GM18526 (cell line): ENCODE measurements around the gene ZRANB3.

Experiments used
- POLR2A ChIP-seq: IDR thresholded peaks from 3 replicates; pipeline ENCODE4 v1.6.1; 2011; ENCODE audit not compliant: insufficient read length; ENCODE audit errors: extremely low read depth

The ZRANB3 gene

DNA sequence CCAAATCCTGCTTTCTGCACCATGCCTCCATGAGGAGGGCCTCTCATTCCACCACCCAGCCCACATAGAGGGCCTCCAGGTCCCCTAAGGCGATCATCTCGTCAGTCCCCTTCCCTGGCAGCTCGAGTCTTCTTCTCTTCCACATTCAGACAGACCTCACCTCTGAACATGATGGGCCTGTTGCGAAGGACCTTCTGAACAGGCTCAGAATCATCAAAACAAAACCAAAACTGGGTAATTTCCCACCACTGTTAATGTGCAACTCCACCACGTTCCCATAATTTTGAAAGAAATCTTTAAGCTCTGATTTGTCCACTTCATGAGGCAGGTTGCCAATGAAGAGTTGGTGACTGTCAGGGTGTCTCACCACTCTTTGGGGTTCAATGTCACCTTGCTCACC lies 20.4 kb downstream of the ZRANB3 start:
- TF ChIP-seq POLR2A = no peak

DNA sequence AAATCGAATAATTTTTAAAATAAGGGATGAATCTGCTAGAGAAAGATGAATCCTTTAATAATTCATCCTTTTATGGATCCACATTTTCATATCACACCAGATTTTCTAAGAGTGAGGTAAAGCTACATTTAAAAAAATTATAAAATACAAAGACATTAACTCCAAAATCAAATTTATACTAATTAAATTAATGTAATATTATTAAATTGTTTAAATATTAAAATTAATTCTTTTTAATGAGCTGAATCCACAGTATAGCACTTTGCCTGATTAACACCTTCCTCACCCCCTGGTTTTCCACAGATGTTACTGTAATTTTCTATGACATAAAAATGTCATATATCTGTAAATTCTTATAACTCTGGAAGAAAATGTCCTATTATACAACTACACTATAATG lies 26.2 kb downstream of the ZRANB3 start:
- TF ChIP-seq POLR2A = no peak

DNA sequence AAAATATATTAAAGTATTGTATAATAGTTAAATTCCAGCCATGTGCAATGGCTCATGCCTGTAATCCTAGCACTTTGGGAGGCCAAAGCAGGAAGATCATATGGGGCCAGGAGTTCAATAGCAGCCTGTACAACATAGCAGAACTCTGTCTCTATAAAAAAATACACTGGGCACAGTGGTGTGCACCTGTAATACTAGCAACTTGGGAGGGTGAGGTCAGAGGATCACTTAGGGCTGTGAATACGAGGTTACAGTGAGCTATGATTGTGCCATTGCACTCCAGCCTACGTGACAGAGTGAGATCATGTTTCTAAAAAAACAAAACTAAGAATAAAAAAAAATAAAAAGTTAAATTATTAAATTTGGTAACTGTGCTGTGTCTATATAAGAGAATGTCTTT lies 36.1 kb downstream of the ZRANB3 start:
- TF ChIP-seq POLR2A = no peak

DNA sequence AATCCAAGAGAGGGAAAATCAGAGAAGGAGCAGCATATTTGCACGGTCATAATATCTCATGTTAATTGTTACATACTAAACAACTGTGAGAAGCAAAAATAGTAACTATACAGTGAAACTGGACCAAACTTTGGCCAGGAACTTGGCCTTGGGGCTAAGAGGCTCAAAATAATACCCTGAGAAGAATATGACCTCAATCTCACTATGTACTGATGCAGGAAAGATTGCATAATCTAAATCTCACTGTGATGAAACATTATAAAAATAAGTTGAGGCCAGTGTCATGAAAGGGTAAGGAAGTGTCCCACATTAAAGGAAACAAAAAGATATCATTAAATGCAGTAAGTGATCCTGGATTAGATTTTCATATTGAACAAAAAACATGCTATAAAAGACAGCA lies 36.5 kb downstream of the ZRANB3 start:
- TF ChIP-seq POLR2A = no peak

DNA sequence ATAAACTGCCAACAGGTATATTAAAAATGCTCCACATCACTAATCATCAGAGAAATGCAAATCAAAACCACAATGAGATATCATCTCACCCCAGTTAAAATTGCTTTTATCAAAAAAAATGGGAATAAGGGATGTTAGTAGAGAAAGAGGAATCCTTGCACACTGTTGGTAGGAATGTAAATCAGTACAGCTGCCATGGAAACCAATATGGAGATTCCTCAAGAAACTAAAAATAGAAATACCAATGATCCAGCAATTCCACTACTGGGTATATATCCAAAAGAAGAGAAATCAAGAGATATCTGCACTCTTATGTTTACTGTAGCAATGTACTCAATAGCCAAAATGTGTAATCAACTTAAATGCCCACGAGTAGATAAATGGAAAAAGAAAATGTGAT lies 40.6 kb downstream of the ZRANB3 start:
- TF ChIP-seq POLR2A = no peak

DNA sequence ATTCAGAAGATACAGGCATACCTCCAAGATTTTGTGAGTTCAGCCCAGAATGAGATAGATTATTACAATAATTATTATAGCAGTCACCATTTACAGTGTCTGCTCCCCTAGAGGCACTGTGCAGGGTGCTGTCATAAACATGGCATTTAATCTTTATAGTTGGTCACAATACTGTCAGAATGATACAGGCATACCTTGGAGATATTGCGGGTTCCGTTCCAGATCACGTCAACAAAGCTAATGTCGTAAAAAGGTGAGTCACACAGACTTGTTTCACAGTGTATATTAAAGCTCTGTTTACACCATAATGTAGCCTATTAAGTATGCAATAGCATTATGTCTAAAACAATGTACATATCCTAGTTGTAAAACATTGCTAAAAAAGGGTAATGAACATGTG lies 45.6 kb downstream of the ZRANB3 start:
- no peak for TF ChIP-seq POLR2A

DNA sequence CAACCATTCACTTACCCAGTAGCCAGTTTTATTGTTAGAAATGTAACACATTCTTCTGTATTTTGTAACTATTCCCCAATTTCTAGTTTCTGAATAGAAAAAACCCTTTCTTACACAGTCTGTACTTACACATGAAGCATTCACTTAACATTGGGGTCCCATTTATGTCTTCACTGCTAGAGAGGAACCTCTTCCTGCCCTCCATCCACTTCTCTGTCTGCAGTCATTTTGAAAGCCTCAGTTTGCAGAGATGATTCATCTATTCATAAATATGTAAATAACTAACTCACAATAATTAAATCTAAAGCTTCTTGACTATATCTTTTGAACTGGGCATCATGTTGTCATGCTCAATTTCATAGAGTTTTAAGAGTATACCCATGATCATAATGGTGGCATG lies 55.9 kb downstream of the ZRANB3 start:
- no peak for TF ChIP-seq POLR2A

DNA sequence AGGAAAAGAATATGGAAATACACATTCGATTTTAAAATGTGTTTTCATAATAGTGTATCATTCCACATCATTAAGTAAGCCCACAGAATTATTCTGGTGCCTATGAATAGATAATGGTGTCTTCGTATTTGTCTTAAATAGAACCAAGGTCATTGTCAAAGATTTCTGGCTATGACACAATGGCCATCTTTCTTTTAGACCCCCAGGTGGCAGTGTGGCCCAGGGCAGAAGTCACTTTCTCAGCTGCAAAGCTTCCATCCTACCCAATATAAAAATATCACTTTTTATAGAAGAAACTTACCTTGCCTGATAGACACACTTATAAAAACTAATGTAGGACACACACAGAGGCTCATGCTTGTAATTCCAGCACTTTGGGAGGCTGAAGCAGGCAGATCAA lies 57.5 kb downstream of the ZRANB3 start:
- no peak for TF ChIP-seq POLR2A

DNA sequence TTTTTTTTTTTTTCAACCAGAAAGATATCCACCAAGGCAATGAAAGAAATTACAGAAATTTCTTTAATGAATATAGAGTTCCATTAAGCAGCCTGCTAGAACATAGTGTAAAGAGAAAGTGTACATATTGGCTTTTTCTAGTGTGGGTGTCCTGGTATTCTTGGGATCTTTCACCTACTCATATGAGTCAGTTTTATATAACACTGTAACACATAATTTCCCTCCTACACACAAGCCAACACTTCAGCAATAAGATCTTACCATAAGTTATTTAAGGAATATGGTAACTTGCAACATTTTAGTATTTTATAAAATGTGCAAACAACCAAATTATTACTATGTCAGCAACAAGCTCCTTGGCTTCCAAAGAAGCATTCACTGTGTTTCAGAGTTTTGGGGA lies 59.9 kb downstream of the ZRANB3 start:
- no peak for TF ChIP-seq POLR2A

DNA sequence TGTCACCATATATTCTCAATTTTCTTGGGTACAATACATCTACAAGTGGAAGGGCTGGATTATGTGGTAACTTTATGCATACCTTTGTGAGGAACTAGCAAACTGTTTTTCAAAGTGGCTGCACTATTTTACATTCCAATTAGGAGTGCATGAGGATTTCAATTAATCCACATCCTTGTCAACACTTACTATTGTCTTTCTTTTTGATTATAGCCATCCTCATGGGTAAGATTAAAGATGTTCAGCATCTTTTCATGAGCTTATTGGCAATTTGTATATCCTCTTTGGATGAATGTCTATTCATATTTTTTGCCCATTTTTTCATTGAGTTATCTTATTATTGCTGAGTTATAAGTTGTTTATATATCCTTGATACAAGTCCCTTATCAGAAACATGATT lies 73.7 kb downstream of the ZRANB3 start:
- TF ChIP-seq POLR2A = no peak

DNA sequence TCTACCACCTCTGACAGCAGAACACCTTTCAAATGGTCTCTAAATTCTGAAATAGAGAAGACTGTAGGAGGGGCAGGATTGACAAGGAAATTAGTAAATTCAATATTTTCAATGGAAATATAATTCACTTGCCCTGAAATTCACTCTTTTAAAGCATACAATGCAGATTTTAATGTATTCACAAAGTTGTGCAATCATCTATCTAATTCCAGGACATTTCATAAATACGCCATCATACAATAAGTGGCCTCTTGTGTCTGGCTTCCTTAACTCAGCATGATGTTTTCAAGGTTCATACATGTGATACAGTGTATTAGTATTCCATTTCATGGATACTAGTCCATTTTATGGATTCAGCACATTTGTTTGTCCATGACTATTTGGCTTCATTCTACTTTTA lies 74.2 kb downstream of the ZRANB3 start:
- no peak for TF ChIP-seq POLR2A

DNA sequence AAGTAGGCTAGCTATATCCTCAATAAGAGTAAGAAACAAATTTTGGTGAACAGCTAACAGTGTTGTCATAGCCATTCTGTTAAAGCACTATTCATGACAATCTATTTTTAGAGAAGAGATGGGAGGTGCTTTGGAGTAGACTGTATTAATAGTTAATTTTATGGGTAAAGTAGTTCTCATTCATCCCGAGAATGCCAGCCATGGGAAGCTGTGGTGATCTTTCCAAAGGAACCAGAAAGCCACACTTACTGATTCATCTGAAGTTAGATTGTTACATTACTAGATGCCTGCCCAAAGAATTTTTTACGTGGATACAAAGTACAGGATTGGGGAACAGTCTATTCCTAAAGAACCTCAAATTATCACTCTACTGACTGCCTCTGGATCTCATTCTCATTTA lies 74.6 kb downstream of the ZRANB3 start:
- no peak for TF ChIP-seq POLR2A

DNA sequence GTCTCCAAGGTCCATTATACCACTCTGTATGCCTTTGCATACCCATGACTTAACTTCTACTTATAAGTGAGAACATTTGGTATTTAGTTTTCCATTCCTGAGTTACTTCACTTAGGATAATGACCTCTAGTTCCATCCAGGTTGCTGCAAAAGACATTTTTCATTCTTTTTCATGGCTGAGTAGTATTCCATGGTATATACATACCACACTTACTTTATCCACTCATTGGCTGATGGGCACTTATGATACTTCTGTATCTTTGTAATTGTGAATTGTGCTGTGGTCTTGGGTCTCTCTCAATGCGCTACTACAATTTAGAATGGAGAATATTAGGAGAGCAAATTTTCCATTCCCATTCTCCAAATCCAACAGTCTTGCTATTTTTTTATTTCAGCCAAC lies 76.4 kb downstream of the ZRANB3 start:
- TF ChIP-seq POLR2A = no peak

DNA sequence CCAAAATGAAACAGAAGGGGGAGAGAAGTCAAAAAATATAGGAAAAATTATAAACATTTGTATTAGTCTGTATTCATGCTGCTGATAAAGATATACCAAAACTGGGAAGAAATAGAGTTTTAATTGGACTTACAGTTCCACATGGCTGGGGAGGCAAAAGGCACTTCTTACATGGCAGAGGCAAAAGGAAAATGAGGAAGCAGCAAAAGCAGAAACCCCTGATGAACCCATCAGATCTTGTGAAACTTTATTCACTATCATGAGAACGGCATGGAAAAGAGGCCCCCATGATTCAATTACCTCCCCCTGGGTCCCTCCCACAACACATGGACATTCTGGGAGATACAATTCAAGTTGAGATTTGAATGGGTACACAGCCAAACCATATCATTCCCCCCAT lies 79.1 kb downstream of the ZRANB3 start:
- no peak for TF ChIP-seq POLR2A

DNA sequence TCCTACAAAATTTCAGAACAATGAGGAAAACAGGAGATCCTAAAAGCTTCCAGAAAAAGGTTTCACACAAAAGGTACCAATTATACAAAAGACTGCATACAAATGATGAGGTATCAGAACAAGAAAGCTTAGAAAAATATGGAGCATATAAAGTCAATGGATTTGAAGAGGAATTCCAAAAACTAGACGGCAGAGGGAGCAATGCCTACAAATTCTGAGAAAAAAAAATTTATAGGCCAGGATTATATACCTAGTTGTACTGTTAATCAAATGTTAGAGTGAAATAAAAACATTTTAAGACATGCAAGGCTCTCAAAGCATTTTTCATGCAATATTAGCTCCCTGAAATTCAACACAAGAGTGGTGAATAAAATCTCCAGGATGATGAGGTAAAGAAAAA lies 106.2 kb downstream of the ZRANB3 start:
- no peak for TF ChIP-seq POLR2A

DNA sequence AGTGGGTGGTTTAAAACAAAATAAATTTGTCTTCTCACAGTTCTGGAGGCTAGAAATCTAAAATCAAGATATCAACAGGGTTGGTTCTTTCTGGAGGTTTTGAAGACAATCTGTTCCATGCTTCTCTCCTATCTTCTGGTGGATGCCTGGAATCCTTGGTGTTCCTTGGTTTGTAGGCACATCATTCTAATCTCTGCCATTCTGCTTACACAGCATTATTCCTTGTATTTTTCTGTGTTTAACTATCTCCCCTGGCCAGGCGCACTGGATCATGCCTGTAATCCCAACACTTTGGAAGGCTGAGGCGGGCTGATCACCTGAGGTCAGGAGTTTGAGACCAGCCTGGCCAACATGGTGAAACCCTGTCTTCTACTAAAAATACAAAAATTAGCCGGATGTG lies 108.1 kb downstream of the ZRANB3 start:
- no peak for TF ChIP-seq POLR2A

DNA sequence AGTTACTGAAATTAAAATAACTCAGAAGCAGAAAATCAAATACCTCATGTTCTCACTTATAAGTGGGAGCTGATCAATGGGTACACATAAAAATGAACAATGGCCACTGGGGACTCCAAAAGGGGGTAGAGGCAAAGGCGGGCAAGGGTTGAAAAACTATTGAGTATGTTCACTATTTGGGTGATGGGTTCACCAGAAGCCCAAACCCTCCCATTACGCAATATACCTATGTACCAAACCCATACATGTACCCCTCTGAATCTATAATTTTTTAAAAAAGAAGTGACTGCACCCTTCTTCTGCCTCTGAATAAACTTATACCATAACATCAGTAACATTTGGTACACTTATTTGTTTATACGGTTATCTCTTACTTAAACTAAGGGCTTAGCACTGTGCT lies 119.4 kb downstream of the ZRANB3 start:
- no peak for TF ChIP-seq POLR2A

DNA sequence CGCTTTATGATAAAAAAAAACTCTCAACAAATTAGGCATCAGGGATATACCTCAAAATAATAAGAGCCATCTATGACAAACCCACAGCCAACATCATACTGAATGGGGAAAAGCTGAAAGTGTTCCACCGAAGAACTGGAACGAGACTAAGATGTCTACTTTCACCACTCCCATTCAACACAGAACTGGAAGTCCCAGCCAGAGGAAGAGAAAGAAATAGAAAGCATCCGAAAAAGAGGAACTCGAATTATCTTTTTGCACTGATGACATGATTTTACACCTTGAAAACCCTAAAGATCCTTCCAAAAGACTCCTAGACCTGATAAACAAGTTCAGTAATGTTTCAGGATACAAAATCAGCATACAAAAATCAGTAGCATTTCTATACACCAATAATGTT lies 121.6 kb downstream of the ZRANB3 start:
- no peak for TF ChIP-seq POLR2A
